ENCODE data around the gene CNIH3.

The CNIH3 gene

DNA sequence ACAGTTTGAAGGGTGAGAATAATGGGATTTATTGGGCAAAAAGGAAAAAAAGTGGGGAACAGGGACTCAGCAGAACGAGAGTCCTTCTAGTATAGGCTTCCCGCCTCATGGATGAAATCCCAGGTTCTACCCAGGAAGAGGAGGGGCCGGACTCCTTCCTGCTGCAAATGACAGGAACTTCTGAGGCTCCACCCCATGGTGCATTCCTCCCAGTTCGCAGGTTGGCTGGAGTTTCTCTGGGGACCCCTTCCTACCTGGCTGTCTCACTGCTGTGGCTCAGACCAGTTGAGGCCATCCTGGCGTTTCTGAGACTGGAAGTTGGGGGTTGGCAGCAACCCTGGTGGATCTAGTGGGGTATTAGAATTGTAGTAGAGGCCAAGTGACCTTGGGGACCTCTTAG lies 27.5 kb downstream of the CNIH3 start:
- no peak for TF ChIP-seq ZNF274 (IDR thresholded peaks at IDR 0.05; ENCODE audit: low read depth, low read length)

GRCh38 chr1:224644553-224645154 lies 28.5 kb downstream of the CNIH3 start:
- TF ChIP-seq ZNF274 (IDR thresholded peaks at IDR 0.05; ENCODE audit: low read depth, low read length), result no peak

More for the DNA sequence above, 27.5 kb downstream of the CNIH3 start:
- H3K4me3 ChIP-seq (ENCODE audit: low read length), result no peak overlapping the region

GRCh38 chr1:224647449-224647848 lies 31.3 kb downstream of the CNIH3 start:
- no peak overlapping the region for H3K4me3 ChIP-seq (ENCODE audit: low read length)
- TF ChIP-seq ZNF274 (IDR thresholded peaks at IDR 0.05; ENCODE audit: low read depth, low read length), result no peak

More at GRCh38 chr1:224644553-224645154, 28.5 kb downstream of the CNIH3 start:
- no peak overlapping the region for H3K4me3 ChIP-seq (ENCODE audit: low read length)

- no peak for TF ChIP-seq ZNF274 (IDR thresholded peaks at IDR 0.05; ENCODE audit: low read depth, low read length)
- H3K4me3 ChIP-seq (ENCODE audit: low read length), result no peak overlapping the region
These were observed 34.2 kb downstream of the CNIH3 start for GRCh38 chr1:224650290-224650689.

DNA sequence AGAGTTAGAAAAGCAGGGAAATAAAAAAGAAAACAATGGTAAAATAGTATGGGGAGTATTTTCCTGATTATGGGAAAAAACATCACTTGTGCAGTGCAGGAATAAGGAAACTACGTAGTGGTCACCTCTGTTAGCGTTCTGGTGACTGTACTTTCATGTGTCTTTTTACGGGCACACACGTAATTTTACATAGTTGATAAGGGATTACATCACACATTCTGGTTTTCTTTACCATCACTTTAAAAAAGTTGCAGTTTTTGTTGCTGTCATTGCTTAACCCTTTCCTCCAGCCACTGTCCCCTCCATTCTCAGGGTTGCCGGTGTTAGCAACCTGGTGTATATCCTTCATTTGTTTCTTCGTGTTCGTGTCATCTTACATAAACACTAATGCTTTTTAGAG lies 35.1 kb downstream of the CNIH3 start:
- no peak overlapping the region for H3K4me3 ChIP-seq (ENCODE audit: low read length)
- TF ChIP-seq ZNF274 (IDR thresholded peaks at IDR 0.05; ENCODE audit: low read depth, low read length), result no peak

GRCh38 chr1:224656392-224656791 lies 40.3 kb downstream of the CNIH3 start:
- H3K4me3 ChIP-seq (ENCODE audit: low read length), result no peak overlapping the region
- TF ChIP-seq ZNF274 (IDR thresholded peaks at IDR 0.05; ENCODE audit: low read depth, low read length), result no peak

GRCh38 chr1:224660074-224660473 lies 44.0 kb downstream of the CNIH3 start:
- no peak overlapping the region for H3K4me3 ChIP-seq (ENCODE audit: low read length)
- no peak for TF ChIP-seq ZNF274 (IDR thresholded peaks at IDR 0.05; ENCODE audit: low read depth, low read length)

- no peak for TF ChIP-seq ZNF274 (IDR thresholded peaks at IDR 0.05; ENCODE audit: low read depth, low read length)
- H3K4me3 ChIP-seq (ENCODE audit: low read length), result no peak overlapping the region
These were observed 46.8 kb downstream of the CNIH3 start for GRCh38 chr1:224662870-224663269.

- TF ChIP-seq ZNF274 (IDR thresholded peaks at IDR 0.05; ENCODE audit: low read depth, low read length), result no peak
- H3K4me3 ChIP-seq (ENCODE audit: low read length), result no peak overlapping the region
These were observed 48.9 kb downstream of the CNIH3 start for GRCh38 chr1:224665016-224665415.

DNA sequence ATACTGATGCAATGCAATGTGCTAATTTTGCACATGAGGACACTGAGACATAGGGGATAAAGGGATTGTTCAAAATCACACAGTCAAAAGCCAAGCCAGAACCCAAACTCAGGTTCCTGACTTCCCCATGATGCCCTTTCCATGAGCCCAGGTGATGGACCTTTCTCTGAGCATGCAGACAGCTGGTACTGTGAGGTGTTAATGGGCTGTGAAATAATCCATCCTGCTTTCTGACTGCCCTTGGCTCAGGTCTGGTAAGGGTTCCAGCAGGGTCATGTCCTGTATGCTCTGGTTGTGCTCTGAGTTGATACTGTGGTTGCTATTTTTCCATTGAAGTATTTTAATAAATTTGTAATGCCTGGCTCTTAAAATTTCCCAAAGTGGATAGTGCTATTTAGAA lies 50.0 kb downstream of the CNIH3 start:
- no peak for TF ChIP-seq ZNF274 (IDR thresholded peaks at IDR 0.05; ENCODE audit: low read depth, low read length)
- no peak overlapping the region for H3K4me3 ChIP-seq (ENCODE audit: low read length)

- no peak for TF ChIP-seq ZNF274 (IDR thresholded peaks at IDR 0.05; ENCODE audit: low read depth, low read length)
- no peak overlapping the region for H3K4me3 ChIP-seq (ENCODE audit: low read length)
These were observed 50.8 kb downstream of the CNIH3 start for GRCh38 chr1:224666913-224667312.

- TF ChIP-seq ZNF274 (IDR thresholded peaks at IDR 0.05; ENCODE audit: low read depth, low read length), result no peak
- H3K4me3 ChIP-seq (ENCODE audit: low read length), result no peak overlapping the region
These were observed 52.9 kb downstream of the CNIH3 start for GRCh38 chr1:224668984-224669383.

GRCh38 chr1:224669403-224669802 lies 53.3 kb downstream of the CNIH3 start:
- H3K4me3 ChIP-seq (ENCODE audit: low read length), result no peak overlapping the region
- TF ChIP-seq ZNF274 (IDR thresholded peaks at IDR 0.05; ENCODE audit: low read depth, low read length), result no peak

DNA sequence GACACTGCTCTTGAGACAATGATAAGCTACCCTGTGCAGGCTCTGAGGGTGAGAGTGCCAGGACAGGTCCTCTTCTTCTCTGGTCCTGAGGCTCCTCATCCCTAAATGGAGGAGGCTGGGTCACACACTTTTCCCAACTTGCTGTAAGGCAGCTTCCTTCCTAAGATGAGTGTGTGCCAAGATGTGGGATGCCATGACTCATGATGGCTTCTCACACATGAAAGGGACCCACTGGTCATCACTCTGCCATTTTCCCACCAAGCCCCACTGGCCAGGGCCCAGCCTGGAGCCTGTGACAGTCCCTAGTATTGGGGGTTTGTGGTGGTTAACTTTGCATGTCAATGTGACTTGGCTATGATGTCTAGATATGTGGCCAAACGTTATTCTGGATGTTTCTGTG lies 54.4 kb downstream of the CNIH3 start:
- no peak for TF ChIP-seq ZNF274 (IDR thresholded peaks at IDR 0.05; ENCODE audit: low read depth, low read length)
- no peak overlapping the region for H3K4me3 ChIP-seq (ENCODE audit: low read length)

DNA sequence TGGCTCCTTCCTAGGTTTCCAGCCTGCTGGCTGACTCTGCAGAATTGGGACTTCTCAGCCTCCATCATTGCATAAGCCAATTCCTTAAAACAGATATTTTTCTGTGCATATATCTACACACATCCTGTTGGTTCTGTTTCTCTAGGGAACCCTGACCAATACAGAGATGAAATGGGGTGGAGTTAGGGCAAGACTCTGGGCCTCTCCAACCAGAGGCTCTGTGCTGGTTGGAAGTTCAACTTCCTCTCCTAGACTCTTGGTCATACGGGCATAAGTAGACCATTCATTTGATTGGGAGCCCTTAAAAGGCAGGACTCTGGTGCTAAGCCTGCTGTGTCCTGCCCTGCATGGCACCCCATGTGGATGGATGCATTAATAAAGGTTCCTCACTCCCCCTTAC lies 55.0 kb downstream of the CNIH3 start:
- no peak for TF ChIP-seq ZNF274 (IDR thresholded peaks at IDR 0.05; ENCODE audit: low read depth, low read length)
- H3K4me3 ChIP-seq (ENCODE audit: low read length), result no peak overlapping the region

GRCh38 chr1:224673141-224673540 lies 57.0 kb downstream of the CNIH3 start:
- no peak for TF ChIP-seq ZNF274 (IDR thresholded peaks at IDR 0.05; ENCODE audit: low read depth, low read length)
- no peak overlapping the region for H3K4me3 ChIP-seq (ENCODE audit: low read length)

Data from GM08714 (cell line).